Common myeloid progenitor, CD34-positive (primary cell): ENCODE data around the gene PLCL1.

ENCODE experiments used
- CTCF ChIA-PET: fragments of 350-600 bp; sonication (Branson Sonifier 250); formaldehyde crosslinking; loops from one replicate; lab custom pipeline; 2021; ENCODE audit warnings: antibody characterized with exemption; lab: Charles Lee
- POLR2A ChIA-PET: fragments of 350-600 bp; sonication (Branson Sonifier 250); formaldehyde crosslinking; loops from one replicate; lab custom pipeline; 2021; ENCODE audit warnings: antibody characterized with exemption; lab: Charles Lee
- DNase-seq, 3 donors: peaks; one replicate each; pipeline versions ENCODE4 v3.0.0 to v3.0.0-alpha.2; 2013
- H3K27ac ChIP-seq, 2 experiments: 1 replicate in 1 of 2; 2 replicates in 1 of 2; pipeline ENCODE4 v1.7.0; 2013; ENCODE audit warnings: inconsistent platforms in 2 of 2, low read length in 2 of 2, mild to moderate bottlenecking in 2 of 2, low read depth in 1 of 2, moderate library complexity in 1 of 2; ENCODE audit not compliant: severe bottlenecking in 2 of 2, insufficient read depth in 1 of 2, poor library complexity in 1 of 2
- H3K27me3 ChIP-seq, 5 experiments: replicated peaks in 2 of 5; 1 replicate in 3 of 5; 2 replicates in 2 of 5; pipeline versions ENCODE4 v1.6.1 to v1.7.0; 2013; ENCODE audit warnings: low read length in 4 of 5, mild to moderate bottlenecking in 2 of 5, moderate library complexity in 2 of 5, inconsistent platforms in 1 of 5; ENCODE audit not compliant: insufficient read depth in 5 of 5, control insufficient read depth in 4 of 5
- H3K36me3 ChIP-seq, 4 experiments: 1 replicate in 2 of 4; 2 replicates in 2 of 4; pipeline versions ENCODE4 v1.6.1 to v1.7.0; 2013; ENCODE audit warnings: low read length in 3 of 4, control low read depth in 1 of 4, mild to moderate bottlenecking in 1 of 4; ENCODE audit not compliant: control insufficient read depth in 4 of 4, insufficient read depth in 4 of 4
- H3K4me1 ChIP-seq, 4 experiments: 1 replicate in 3 of 4; 2 replicates in 1 of 4; pipeline versions ENCODE4 v1.6.1 to v1.7.1; 2013; ENCODE audit warnings: low read length in 3 of 4, mild to moderate bottlenecking in 3 of 4, control low read depth in 1 of 4, inconsistent platforms in 1 of 4, moderate library complexity in 1 of 4; ENCODE audit not compliant: control insufficient read depth in 4 of 4, insufficient read depth in 4 of 4; ENCODE audit errors: control extremely low read depth in 1 of 4
- H3K4me3 ChIP-seq, 7 experiments: 1 replicate in 4 of 7; 2 replicates in 3 of 7; pipeline versions ENCODE4 v1.5.1 to v1.7.0; 2013; ENCODE audit warnings: mild to moderate bottlenecking in 7 of 7, low read length in 6 of 7, moderate library complexity in 6 of 7, inconsistent platforms in 2 of 7, low read depth in 2 of 7, control low read depth in 1 of 7; ENCODE audit not compliant: insufficient read depth in 4 of 7, control insufficient read depth in 1 of 7; ENCODE audit errors: extremely low read depth in 1 of 7
- H3K9me3 ChIP-seq, 5 experiments: 1 replicate in 4 of 5; 2 replicates in 1 of 5; pipeline versions ENCODE4 v1.6.1 to v1.7.1; 2013; ENCODE audit warnings: low read length in 4 of 5, mild to moderate bottlenecking in 2 of 5, inconsistent platforms in 1 of 5, low read depth in 1 of 5, moderate library complexity in 1 of 5; ENCODE audit not compliant: control insufficient read depth in 4 of 5, insufficient read depth in 2 of 5; ENCODE audit errors: control extremely low read depth in 1 of 5
- WGBS: methylation state at CpG from one replicate; pipeline ENCODE4 v1.1.5; 2013; ENCODE audit not compliant: insufficient coverage; 5-methylcytosine and 5-hydroxymethylcytosine counted together

The PLCL1 gene

GRCh38 chr2:198129609-198130008 is 325.2 kb downstream of the PLCL1 start:
- no peak overlapping the region for H3K4me3 ChIP-seq
- H3K9me3 ChIP-seq = no peaks in the 10 kb centered on the region
- no peaks in the 10 kb centered on the region for H3K4me1 ChIP-seq
- CTCF ChIA-PET = interaction anchor here (1.6 kb wide), 1 partner anchor 84 kb away, joined by 3 read pairs; no protein-coding TSS in a partner anchor
- POLR2A ChIA-PET = no interaction called here
- no peak for DNase-seq
- H3K36me3 ChIP-seq = no peaks in the 10 kb centered on the region
- WGBS = 90% methylated on average over 5 of the region's 5 CpGs
- no peak overlapping the region for H3K27ac ChIP-seq
- H3K27me3 ChIP-seq = peaks cover 0 to 2% (median 0%) of the 10 kb centered on the region in 5 experiments

- peaks cover 0 to 5% (median 0%) of the 10 kb centered on the region in 5 experiments for H3K9me3 ChIP-seq
- CTCF ChIA-PET = no interaction called here
- 86% methylated on average over 1 of the region's 6 CpGs for WGBS
Observed at GRCh38 chr2:198134293-198134955, 330.0 kb downstream of the PLCL1 start.

GRCh38 chr2:198135481-198135934 is 331.1 kb downstream of the PLCL1 start:
- Histone ChIP-seq H3K36me3 (no peaks in the 10 kb centered on the region), H3K27ac (no peak overlapping the region), H3K9me3 (peaks cover 0 to 5% (median 0%) of the 10 kb centered on the region in 5 experiments), H3K4me1 (peaks cover 0 to 1% (median 0%) of the 10 kb centered on the region in 4 experiments), H3K4me3 (no peak overlapping the region), H3K27me3 (no peaks in the 10 kb centered on the region)
- DNase-seq = peak in 2 of 3 donors; percentile 1 to 18
- ChIA-PET CTCF (interaction anchor here (1.4 kb wide), 1 partner anchor 10 kb away, joined by 4 read pairs; no protein-coding TSS in a partner anchor), POLR2A (no interaction called here)
- WGBS = 78% methylated on average over 1 of the region's 2 CpGs

More at GRCh38 chr2:198134293-198134955, 330.0 kb downstream of the PLCL1 start:
- POLR2A ChIA-PET = no interaction called here
- H3K27ac ChIP-seq = no peak overlapping the region
- no peak overlapping the region for H3K4me3 ChIP-seq
- no peak for DNase-seq
- H3K27me3 ChIP-seq = no peaks in the 10 kb centered on the region
- H3K4me1 ChIP-seq = peaks cover 0 to 1% (median 0%) of the 10 kb centered on the region in 4 experiments
- H3K36me3 ChIP-seq = no peaks in the 10 kb centered on the region

GRCh38 chr2:198136142-198136541 is 331.7 kb downstream of the PLCL1 start:
- H3K4me1 ChIP-seq = peaks cover 0 to 1% (median 0%) of the 10 kb centered on the region in 4 experiments
- DNase-seq = no peak
- H3K27ac ChIP-seq = no peak overlapping the region
- no peak overlapping the region for H3K4me3 ChIP-seq
- WGBS = 100% methylated on average over 1 of the region's 2 CpGs
- H3K36me3 ChIP-seq = no peaks in the 10 kb centered on the region
- ChIA-PET POLR2A (no interaction called here), CTCF (interaction anchor here (1.4 to 1.6 kb wide), 2 partner anchors 9 kb away, joined by 4 read pairs; no protein-coding TSS in a partner anchor)
- no peaks in the 10 kb centered on the region for H3K27me3 ChIP-seq
- H3K9me3 ChIP-seq = peaks cover 0 to 5% (median 0%) of the 10 kb centered on the region in 5 experiments

GRCh38 chr2:198137733-198138132 is 333.3 kb downstream of the PLCL1 start:
- POLR2A ChIA-PET = no interaction called here
- H3K9me3 ChIP-seq = peaks cover 0 to 5% (median 0%) of the 10 kb centered on the region in 5 experiments
- no peak overlapping the region for H3K27ac ChIP-seq
- H3K4me3 ChIP-seq = no peak overlapping the region
- CTCF ChIA-PET = interaction anchor here (1.6 kb wide), 1 partner anchor 10 kb away, joined by 4 read pairs; no protein-coding TSS in a partner anchor
- H3K27me3 ChIP-seq = no peaks in the 10 kb centered on the region
- peaks cover 0 to 1% (median 0%) of the 10 kb centered on the region in 4 experiments for H3K4me1 ChIP-seq
- no peaks in the 10 kb centered on the region for H3K36me3 ChIP-seq
- no peak for DNase-seq
- 80% methylated on average over 1 of the region's 1 CpG for WGBS

- DNase-seq = no peak
- whole genome bisulfite sequencing = no CpG with 5 or more reads among the region's 2 CpGs
- Histone ChIP-seq H3K27me3 (peaks cover 0 to 1% (median 0%) of the 10 kb centered on the region in 5 experiments), H3K27ac (no peak overlapping the region), H3K4me1 (peaks cover 0 to 6% (median 2%) of the 10 kb centered on the region in 4 experiments), H3K4me3 (no peak overlapping the region), H3K9me3 (peaks cover 0 to 5% (median 0%) of the 10 kb centered on the region in 5 experiments), H3K36me3 (no peaks in the 10 kb centered on the region)
- ChIA-PET CTCF (no interaction called here), POLR2A (no interaction called here)
Observed at GRCh38 chr2:198141726-198142125, 337.3 kb downstream of the PLCL1 start.

- no peak for DNase-seq
- Histone ChIP-seq H3K9me3 (peaks cover 0 to 1% (median 0%) of the 10 kb centered on the region in 5 experiments), H3K4me3 (no peak overlapping the region), H3K27me3 (peaks cover 0 to 1% (median 0%) of the 10 kb centered on the region in 5 experiments), H3K36me3 (no peaks in the 10 kb centered on the region), H3K27ac (no peak overlapping the region), H3K4me1 (peaks cover 0 to 6% (median 2%) of the 10 kb centered on the region in 4 experiments)
- 78% methylated on average over 2 of the region's 4 CpGs for WGBS
- POLR2A ChIA-PET = no interaction called here
- CTCF ChIA-PET = interaction anchor here (0.5 kb wide), 1 partner anchor 793 kb away, joined by 3 read pairs; no protein-coding TSS in a partner anchor
Observed at GRCh38 chr2:198143156-198143555, 338.8 kb downstream of the PLCL1 start.
